AG08396 (cell line): ENCODE results near the gene SLC13A4.
"Not testable (repeated sequence)": the region's sequence is repeated elsewhere in the genome, so short reads cannot be mapped to it uniquely, and the experiment has no call there.

ENCODE experiments used
- DNase-seq: peaks from one replicate; pipeline ENCODE4 v3.0.0; 2012; ENCODE audit warnings: low spot score, mixed read lengths

Gene SLC13A4

GRCh38 chr7:135697276-135698049 is 30.5 kb downstream of the SLC13A4 start:
- no peak for DNase-seq

- no peak for DNase-seq
Measured at GRCh38 chr7:135693558-135693957, 34.4 kb downstream of the SLC13A4 start.

GRCh38 chr7:135692606-135693005 is 35.4 kb downstream of the SLC13A4 start:
- DNase-seq, result not testable (repeated sequence)

- no peak for DNase-seq
Measured at GRCh38 chr7:135692055-135692454, 35.9 kb downstream of the SLC13A4 start.

GRCh38 chr7:135690566-135690965 is 37.4 kb downstream of the SLC13A4 start:
- DNase-seq, result peak; percentile 42

- DNase-seq, result no peak
Measured at GRCh38 chr7:135687466-135687865, 40.5 kb downstream of the SLC13A4 start.

- no peak for DNase-seq
Measured at GRCh38 chr7:135685306-135686084, 42.5 kb downstream of the SLC13A4 start.

GRCh38 chr7:135684699-135685098 is 43.3 kb downstream of the SLC13A4 start:
- no peak for DNase-seq

- no peak for DNase-seq
Measured at GRCh38 chr7:135684136-135684535, 43.9 kb downstream of the SLC13A4 start.

- DNase-seq, result no peak
Measured at GRCh38 chr7:135683609-135684008, 44.4 kb downstream of the SLC13A4 start.

GRCh38 chr7:135682191-135682590 is 45.8 kb downstream of the SLC13A4 start:
- no peak for DNase-seq

GRCh38 chr7:135681762-135682161 is 46.2 kb downstream of the SLC13A4 start:
- no peak for DNase-seq

GRCh38 chr7:135678612-135679575 is 49.1 kb downstream of the SLC13A4 start:
- peak; percentile 27 for DNase-seq

GRCh38 chr7:135673360-135673706 is 54.7 kb downstream of the SLC13A4 start:
- DNase-seq, result no peak

- DNase-seq, result peak; percentile 51
Measured at GRCh38 chr7:135672560-135673359, 55.2 kb downstream of the SLC13A4 start.

- DNase-seq, result peak; percentile 57
Measured at GRCh38 chr7:135670179-135670578, 57.8 kb downstream of the SLC13A4 start.

GRCh38 chr7:135669774-135670173 is 58.2 kb downstream of the SLC13A4 start:
- DNase-seq, result no peak

- DNase-seq, result not testable (repeated sequence)
Measured at GRCh38 chr7:135668852-135669395, 59.1 kb downstream of the SLC13A4 start.

- DNase-seq, result not testable (repeated sequence)
Measured at GRCh38 chr7:135667626-135668025, 60.4 kb downstream of the SLC13A4 start.

- DNase-seq, result no peak
Measured at GRCh38 chr7:135666846-135667245, 61.1 kb downstream of the SLC13A4 start.

- no peak for DNase-seq
Measured at GRCh38 chr7:135666156-135666555, 61.8 kb downstream of the SLC13A4 start.
